NOMO-1 treated with DMSO at 0.1 percent for 48 hours (cell line): ENCODE results near the gene PRX.

Experiments used
- DNase-seq: peaks from one replicate; lab custom pipeline; 2025; ENCODE audit not compliant: unreplicated experiment; lab: John Stamatoyannopoulos, UW

The PRX gene

DNA sequence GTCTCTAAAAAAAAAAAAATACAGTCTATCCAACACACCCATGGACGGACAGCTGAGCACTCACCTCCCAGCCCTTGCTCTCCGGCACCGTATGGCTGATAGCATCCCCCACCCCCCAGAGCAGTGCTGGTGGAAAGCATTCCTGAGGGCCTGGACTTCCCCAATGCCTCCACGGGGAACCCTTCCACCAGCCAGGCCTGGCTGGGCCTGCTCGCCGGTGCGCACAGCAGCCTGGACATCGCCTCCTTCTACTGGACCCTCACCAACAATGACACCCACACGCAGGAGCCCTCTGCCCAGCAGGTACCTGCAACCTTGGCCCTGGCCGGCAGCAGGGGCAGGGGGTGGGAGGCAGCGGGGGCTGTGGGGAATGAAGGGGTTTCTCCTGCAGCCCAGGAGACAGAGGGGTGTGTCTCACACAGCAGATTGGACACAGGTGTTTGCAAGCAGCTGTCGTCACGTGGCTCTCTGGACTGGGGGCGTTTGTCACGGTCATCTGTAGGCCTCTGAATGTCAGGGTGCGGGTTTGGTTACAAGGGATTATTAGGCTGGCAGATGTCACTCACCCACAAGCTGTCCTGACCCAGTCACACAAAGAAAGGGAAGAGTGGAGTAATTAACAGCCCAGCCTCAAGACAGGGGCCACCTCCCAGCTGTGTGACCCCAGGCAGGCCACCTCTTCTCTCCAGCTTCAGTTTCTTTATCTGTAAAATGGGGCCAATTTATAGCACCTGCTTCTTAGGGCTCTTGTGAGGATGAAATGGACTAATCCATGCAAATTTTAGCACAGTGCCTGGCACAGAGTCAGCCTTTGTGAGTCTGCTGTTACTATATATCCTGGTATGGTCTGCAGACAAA lies 45.4 kb downstream of the PRX start:
- no peak for DNase-seq

DNA sequence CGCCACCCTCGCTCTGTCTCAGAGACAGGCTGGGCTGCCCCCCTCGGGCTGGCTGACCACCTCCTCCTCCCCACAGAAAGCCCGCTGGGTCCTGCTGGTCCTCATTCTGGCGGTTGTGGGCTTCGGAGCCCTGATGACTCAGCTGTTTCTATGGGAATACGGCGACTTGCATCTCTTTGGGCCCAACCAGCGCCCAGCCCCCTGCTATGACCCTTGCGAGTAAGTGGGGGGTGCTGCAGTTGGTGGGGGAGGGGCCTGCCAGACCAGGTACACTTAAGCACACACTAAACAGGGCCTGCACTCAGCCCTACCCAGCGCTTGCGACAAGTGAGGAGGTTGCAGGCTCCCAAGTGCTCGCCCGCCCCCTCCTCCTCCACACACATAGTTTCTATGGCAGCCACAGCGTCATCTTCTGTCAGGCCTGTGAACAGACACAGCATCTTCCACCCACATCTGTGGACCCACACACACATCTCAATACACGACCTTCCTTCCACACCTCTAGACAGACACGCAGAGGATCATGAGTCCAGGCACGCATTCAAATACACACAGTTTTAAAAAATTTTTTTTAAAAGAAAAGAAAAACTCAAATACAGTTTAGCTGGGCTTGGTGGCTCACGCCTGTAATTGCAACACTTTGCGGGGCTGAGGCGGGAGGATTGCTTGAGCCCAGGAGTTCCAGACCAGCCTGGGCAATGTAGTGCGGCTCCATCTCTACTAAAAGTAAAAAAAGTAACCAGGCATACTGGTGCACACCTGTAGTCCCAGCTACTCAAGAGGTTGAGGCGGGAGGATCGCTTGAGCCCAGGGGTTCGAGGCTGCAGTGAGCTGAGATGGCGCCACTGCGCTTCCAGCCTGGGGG lies 46.2 kb downstream of the PRX start:
- peak; percentile 39 for DNase-seq

DNA sequence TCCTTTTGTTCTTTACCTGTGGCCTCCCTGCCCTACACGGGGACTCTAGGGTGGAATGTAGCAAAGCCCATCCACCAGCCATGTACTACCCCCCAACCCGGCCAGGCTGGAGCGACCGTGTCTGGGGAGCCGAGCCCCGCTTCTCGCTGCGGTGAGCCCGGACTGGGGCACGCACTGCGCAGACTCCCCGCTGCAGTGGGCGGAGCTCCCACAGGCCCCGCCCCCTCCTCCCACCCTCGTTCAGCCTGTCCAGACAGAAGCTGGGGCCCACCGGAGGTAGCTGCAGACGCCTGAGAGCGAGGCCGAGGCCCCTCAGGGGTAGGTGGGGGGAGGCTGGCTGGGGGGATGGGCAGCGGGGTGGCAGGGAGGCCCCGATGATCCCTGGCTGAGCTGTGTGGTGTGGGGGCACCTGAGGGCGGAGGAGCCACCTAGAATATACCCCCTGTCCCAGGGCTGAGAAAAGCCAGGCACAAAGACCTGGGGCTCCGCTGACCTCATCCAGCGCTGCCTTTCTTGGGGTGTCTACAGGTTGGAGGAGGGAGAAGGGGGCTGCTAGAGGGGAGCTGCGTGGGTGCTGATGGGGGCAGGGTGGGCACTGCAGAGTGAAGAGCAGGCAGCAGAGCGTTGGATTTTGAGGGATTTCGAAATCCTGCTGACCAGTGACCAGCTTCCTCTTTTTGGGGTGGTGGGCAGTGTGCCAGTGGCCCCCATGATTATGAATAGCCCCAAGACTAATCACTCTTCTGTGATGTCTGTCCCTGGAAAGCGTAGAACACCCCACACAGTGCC lies 47.4 kb downstream of the PRX start:
- DNase-seq = peak; percentile 62

DNA sequence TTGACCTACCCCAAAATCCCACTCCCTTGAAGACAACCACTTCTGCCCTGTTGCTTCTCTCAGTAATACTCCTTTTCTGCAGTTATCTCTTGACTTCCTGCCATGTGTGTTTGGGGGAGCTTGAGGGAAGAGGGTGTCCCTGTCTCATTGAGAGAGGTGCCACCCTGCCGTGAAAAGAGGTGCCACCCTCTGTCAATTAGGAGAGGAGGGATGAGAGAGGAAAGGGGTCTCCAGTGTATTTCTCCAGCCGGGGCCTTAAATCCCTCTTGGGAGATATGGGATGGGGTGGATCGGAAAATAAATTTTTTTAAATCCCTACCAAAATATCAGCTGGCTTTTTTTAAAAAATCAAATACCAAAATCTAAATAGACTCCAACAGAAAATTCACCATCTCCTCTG lies 48.2 kb downstream of the PRX start:
- no peak for DNase-seq

DNA sequence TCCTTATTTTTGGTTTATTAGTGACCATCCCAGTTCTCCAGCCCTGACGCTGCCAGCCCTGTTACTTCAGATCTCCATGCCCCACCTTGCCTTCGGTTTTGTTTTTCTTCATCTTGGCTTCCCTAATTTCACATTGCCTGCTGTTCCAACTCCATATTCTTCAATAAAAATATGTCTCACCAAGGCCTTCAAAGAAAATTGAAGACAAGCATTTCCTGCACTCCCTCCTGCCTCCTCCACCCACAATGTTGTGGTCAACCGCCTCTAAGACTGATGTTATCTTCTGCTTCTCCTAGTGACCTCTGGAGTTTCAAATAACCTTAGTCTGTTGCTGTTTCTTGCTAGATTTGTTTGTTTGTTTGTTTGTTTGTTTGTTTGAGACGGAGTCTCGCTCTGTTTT lies 50.1 kb downstream of the PRX start:
- DNase-seq = peak; percentile 79

DNA sequence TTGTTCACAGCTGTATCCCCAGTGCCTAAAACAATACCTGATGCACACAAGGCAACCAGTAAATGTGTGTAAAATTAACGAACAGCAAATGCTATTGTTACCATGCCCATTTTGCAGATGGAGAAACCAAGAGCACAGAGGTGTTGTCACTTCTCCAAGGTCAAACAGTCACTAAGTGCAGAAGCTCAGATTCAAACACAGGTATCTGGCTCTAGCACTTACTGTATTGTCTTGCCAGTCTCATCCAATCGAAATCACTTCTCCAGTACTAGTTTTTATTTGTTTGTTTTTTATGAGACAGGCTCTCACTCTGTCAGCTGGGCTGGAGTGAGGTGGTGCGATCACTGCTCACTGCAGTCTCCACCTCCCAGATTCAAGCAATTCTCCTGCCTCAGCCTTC lies 51.0 kb downstream of the PRX start:
- no peak for DNase-seq

DNA sequence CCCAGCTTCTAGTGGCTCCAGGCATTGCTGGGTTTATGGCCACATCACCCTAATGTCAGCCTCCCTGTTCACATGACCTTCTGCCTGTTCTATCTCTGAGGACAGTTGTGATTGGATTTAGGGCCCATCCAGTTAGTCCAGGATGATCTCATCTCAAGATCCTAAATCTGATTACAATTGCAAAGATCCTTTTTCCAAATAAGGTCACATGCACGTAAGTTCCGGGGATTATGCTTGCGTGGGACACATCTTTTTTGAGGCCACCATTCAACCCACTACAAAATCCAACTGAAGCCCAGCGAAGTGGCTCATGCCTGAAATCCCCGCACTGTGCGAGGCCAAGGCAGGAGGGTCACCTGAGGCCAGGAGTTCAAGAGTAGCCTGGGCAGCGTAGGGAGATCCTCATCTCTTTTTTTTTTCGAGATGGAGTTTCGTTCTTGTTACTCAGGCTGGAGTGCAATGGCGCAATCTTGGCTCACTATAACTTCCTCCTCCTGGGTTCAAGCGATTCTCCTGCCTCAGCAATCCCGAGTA lies 52.4 kb downstream of the PRX start:
- DNase-seq = peak; percentile 30

DNA sequence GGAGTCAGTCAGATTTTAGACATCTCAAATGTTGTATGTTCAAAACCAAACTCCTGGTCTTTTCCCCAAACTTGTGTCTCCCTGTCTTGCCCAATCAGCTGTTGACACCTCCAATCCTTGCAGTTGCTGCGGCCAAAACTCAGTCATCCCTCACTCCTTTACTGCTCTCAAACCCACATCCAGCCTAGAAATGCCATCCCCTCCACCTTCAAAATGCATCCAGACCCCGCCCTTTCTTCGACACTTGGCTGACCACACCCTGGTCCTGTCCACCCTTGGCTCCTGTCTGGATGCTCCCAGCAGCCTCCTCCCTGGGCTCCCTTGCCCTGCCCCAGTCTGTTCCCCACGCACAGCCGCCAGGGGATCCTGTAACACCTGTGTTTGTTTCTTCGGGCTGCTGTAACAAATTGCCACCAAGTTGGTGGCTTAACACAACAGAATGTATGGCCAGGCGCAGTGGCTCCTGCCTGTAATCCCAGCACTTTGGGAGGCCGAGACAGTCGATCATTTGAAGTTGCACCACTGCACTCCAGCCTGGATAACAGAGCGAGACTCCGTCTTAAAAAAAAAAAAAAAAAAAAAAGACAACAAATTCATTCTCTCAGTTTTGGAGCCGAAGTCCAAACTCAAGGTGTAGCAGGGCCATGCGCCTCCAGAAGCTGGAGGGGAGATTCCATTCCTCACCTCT lies 53.0 kb downstream of the PRX start:
- DNase-seq = no peak

DNA sequence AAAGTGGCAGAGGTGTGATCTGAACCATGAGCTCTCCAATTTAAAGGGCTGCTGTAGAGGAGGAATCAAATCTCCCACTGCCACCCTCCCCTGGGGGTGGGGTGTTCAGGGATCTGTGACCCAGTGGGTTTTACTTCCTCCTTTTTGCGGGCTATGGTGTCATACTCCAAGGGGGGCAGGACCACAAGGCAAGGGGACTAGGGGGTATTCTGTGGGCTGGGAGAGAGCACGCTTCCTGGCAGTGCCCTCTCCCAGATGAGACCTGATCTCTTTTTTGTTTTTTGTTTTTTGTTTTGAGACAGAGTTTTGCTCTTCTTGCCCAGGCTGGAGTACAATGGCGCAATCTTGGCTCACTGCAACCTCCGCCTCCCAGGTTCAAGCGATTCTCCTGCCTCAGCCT lies 54.4 kb downstream of the PRX start:
- DNase-seq = peak; percentile 88

DNA sequence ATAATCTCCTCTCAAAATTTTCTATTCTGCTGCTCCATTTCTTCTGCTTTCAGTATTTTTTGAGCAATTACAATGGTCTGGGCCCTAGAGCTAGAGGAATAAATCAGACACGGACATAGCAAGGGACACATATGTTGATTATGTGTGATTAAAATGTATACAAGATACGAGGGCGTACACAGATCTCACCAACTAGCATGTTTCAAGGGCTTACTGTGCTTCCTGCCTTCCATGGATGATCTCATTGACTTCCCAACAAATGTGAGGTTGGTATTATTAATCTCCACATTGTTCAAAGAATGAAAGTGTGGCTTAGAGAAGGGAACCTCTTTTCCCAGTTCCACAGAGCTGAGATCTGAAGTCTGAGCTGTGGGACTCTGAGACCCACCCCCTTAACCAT lies 55.5 kb downstream of the PRX start:
- DNase-seq = no peak

DNA sequence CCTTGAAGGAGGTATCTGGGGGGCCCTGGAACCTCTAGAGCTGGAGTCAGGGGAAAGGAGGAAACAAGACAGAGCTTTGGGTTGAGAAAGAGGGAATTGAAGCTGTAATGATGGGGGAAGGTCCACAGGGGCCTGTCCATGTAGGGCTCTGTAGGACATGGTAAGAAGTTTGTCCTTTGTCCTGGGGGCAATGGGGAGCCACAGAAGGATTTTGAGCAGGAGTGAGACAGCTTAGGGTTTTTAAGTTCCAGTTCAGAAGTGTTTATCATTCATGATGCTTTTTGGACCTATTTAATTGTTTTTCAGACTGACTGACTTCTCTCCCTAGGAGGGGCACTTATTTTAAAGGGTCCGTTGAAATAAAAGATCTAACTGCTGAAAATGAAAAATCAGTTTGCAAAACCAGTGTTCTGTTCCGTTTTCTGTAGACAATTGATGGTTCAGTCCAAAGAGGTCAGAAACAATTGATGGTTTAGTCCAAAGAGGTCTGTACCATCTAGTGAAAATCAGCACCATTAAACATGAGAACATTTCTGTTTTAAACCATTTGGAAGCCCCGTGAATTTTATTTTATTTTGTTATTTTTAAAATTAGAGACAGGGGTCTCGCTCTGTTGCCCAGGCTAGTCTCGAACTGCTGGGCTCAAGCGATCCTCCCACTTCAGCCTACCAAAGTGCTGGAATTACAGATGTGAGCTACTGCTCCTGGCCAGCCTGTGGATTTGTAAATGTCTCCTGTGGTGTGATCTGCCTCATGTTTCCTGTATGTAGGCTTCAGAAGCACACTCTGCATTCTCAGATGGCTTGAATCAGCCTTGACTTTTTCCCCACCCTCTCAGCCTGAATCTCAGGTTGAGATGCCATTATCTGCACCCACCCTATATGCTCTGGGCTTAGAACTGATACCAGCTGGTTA lies 56.2 kb downstream of the PRX start:
- no peak for DNase-seq

DNA sequence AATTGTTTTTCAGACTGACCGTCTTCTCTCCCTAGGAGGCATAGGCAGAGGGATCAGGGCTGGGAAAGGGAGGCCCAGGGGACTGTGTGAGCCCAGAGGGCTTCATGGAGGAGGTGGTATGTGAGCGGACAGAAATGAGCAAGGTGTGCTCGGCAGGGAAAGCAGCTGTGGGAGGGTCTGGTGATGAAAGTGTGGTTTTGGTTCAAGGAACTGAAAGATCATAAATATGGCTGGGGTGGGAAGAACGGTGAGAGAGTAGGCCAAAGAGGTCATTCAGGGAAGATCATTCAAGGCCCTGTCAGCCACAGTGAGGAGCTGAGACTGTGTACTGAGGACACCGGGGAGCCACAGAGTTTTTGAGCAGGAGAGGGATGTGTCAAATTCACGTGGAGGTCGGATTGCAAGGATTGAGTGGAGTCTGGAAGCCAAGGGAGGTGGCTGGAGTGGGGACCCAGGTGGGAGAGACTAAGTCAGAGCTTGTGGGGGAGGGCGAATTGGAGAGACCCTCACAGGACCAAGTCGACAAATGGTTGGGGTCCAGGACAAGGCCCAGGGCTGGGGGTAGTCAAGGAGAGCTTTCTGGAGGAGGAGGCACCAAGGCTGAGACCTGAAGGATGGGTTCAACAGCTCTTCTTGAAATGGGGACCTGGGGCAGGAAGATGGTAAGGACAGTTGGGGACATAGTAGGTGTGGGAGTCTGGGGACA lies 57.0 kb downstream of the PRX start:
- peak; percentile 34 for DNase-seq

DNA sequence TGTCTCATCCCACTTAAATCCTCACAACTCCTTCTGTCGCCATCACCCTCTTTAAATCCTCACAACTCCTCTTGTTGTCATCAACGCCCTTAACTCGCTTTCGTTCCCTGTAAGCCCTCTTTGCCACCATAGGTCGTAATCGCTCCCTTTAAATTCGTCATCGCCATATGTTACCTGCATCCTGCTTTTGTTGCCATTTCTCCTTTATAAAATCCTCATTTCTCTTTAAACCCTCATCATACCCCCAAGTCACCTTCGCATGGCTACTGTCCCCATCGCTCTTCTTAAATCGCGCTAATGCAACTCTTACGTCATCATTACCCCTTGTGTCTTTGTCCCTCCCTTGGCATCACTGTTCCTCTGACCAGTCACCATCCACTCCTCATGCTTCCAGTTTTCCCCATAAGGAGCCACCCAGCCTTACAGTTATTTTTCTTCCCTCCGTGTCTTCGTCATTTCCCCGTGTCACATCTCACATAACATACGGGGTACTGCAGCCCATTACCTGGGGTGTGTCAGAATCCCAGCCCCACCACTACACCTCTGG lies 64.1 kb downstream of the PRX start:
- DNase-seq = peak; percentile 49

DNA sequence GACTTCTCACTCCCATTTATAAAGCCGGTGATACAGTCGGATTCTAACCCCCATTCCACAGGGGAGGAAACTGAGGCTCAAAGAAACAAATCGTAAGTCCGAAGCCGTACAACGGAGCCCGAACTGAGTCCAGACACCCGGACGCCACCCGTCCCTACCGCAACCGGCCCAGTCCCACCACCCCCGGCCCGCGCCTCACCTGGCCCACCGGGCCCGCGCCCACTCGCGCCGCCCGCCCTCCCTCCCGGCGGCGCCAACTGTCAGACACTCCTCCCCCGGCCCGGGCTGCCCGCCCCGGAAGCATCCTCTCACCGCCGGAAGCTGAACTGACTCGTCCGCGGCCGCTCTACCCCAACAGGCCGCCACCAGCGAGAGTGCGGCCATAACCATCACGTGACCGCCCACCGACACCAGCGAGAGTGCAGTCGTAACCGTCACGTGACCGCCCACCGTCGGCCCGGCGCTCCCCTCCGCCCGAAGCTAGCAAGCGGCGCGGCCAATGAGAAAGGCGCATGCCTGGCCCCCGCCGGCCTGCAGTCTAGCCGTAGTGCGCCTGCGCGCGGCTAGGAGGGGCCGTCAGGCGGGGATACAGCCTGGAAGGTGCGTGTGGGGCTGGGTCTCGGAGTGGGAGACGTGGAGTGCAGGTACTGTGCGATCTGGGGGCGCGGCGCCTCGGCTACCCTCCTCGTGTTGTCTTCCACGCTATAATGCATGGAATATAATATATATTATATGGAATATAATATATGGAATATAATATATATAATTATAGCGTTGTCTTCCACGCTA lies 64.9 kb downstream of the PRX start, which contains the start of the genes C19orf47 and PLD3:
Gene C19orf47 (minus strand): TSS at position 273 of the 789 bp plus-strand sequence. CDS start 6,540 bp downstream, outside the sequence.
Gene PLD3 (plus strand): TSS at position 571 of the 789 bp plus-strand sequence. CDS start 17,789 bp downstream, outside the sequence.
- DNase-seq = peak; percentile 99

DNA sequence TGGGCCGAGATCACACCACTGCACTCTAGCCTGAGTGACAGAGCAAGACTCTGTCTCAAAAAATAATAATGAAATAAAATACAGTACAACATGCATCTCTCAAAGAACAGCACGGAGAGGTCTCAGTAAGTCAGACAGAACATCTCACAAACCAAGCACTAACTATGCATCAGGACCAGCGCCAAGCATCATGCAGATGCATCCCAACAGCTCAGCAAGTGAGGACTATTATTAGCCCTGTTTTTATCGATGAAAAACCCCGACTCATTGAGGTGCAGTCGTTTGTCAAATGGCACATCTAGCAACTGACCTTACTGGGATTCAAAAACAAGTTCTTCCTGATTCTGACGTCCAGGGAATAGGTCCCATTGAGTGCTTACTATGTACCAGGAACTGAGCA lies 68.8 kb downstream of the PRX start:
- no peak for DNase-seq
